GM23338 (cell line): ENCODE measurements around the gene EPHA4.

Source experiments
- ETS1 ChIP-seq: IDR thresholded peaks from 2 replicates; pipeline ENCODE4 v1.6.1; 2016; ENCODE audit warnings: antibody characterized with exemption
- EZH2 ChIP-seq: fragments of 200-600 bp; sonication (generic); IDR thresholded peaks from one replicate; pipeline ENCODE4 v1.8.0; 2017; ENCODE audit warnings: antibody characterized with exemption, mild to moderate bottlenecking, low read depth; ENCODE audit not compliant: unreplicated experiment
- EZH2phosphoT487 ChIP-seq: fragments of 200-600 bp; sonication (generic); IDR thresholded peaks from one replicate; pipeline ENCODE4 v1.8.1; 2018; ENCODE audit warnings: antibody characterized with exemption; ENCODE audit not compliant: unreplicated experiment
- POLR2AphosphoS5 ChIP-seq: IDR thresholded peaks from 2 replicates; pipeline ENCODE4 v1.6.1; 2016; ENCODE audit warnings: antibody characterized with exemption, low read depth
- TF ChIP-seq, protein P1 (sequence below), 2 experiments: fragments of 200-600 bp in 1 of 2; sonication (generic) in 1 of 2; conservative IDR thresholded peaks; 2 replicates each; pipeline versions ENCODE4 v1.5.1 to v1.6.1; 2016 to 2017; ENCODE audit warnings: antibody characterized with exemption in 2 of 2, low read depth in 2 of 2, mild to moderate bottlenecking in 2 of 2, moderate library complexity in 1 of 2

DNA sequence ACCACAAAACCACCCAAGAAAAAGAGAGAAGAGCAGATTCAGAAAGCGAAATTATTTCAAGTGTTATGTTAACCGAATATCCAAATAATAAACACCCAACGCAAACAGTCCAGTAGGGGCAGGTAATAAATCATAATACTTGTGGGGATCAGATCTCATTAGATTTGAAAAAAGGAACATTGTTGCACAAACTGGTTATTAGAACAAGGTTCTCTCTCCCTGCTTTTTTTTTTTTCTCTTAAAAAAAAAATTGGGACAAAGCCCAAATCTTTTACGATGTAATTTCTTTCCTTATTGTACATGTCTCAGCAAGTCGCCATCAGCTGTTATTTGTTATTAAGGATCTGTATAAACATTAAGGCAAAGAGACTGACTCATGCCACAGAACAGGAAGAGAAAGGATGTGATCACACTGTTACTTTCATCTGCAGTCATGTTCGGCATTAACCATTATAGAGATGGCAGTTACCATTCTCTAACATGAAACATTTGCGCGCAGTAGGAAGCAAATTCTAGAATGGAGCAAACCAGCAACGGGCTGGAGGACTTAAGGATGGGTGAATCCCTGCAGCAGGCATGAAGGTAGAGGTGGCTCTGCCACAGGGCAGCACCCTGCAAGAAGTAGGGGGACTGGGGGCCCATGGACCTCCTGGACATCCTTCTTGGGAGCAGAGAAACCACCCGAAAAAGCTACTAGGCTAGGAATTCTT is 42.0 kb downstream of the EPHA4 start:
- TF ChIP-seq, protein P1, sequence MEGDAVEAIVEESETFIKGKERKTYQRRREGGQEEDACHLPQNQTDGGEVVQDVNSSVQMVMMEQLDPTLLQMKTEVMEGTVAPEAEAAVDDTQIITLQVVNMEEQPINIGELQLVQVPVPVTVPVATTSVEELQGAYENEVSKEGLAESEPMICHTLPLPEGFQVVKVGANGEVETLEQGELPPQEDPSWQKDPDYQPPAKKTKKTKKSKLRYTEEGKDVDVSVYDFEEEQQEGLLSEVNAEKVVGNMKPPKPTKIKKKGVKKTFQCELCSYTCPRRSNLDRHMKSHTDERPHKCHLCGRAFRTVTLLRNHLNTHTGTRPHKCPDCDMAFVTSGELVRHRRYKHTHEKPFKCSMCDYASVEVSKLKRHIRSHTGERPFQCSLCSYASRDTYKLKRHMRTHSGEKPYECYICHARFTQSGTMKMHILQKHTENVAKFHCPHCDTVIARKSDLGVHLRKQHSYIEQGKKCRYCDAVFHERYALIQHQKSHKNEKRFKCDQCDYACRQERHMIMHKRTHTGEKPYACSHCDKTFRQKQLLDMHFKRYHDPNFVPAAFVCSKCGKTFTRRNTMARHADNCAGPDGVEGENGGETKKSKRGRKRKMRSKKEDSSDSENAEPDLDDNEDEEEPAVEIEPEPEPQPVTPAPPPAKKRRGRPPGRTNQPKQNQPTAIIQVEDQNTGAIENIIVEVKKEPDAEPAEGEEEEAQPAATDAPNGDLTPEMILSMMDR (conservative IDR thresholded peaks at IDR 0.05; ENCODE audit: low read depth in 2 of 2): no peak
- TF ChIP-seq EZH2: no peak
- TF ChIP-seq POLR2AphosphoS5: no peak
- TF ChIP-seq EZH2phosphoT487: no peak
- TF ChIP-seq ETS1: no peak
